HEK293 (cell line): ENCODE results near the gene QRFPR.

Experiments
- CTCF ChIA-PET: fragments of 350-600 bp; formaldehyde crosslinking; extraction: SDS; loops from one replicate; lab custom pipeline; 2021; ENCODE audit warnings: antibody characterized with exemption; lab: Yijun Ruan, JAX
- POLR2A ChIA-PET: fragments of 300-600 bp; formaldehyde crosslinking; extraction: SDS; loops from one replicate; lab custom pipeline; 2020; ENCODE audit warnings: antibody characterized with exemption, inconsistent platforms; lab: Yijun Ruan, JAX
- H3K27ac ChIP-seq: fragments of 200-500 bp; sonication (Bioruptor generic); 2 replicates; pipeline ENCODE4 v1.5.1; 2014; ENCODE audit warnings: low read depth, low read length, control low read depth, inconsistent platforms; ENCODE audit errors: extremely low read depth
- H3K36me3 ChIP-seq, 2 experiments: fragments of 200-500 bp in 1 of 2; sonication (Bioruptor generic) in 1 of 2; 1 replicate in 1 of 2; 2 replicates in 1 of 2; pipeline ENCODE4 v1.5.1; 2014 to 2017; ENCODE audit warnings: inconsistent platforms in 2 of 2, low read length in 2 of 2; ENCODE audit not compliant: control insufficient read depth in 2 of 2, insufficient read depth in 1 of 2
- H3K4me1 ChIP-seq: fragments of 200-500 bp; sonication (Bioruptor generic); 2 replicates; pipeline ENCODE4 v1.5.1; 2014; ENCODE audit warnings: mild to moderate bottlenecking, low read length, inconsistent platforms; ENCODE audit not compliant: control insufficient read depth, insufficient read depth
- H3K4me3 ChIP-seq: 2 replicates; pipeline ENCODE4 v1.5.1; 2011; ENCODE audit warnings: low read depth, mild to moderate bottlenecking, control low read depth, low read length, moderate library complexity
- H3K9me3 ChIP-seq: fragments of 200-500 bp; sonication (Bioruptor generic); 2 replicates; pipeline ENCODE4 v1.5.1; 2014; ENCODE audit warnings: low read depth, low read length, inconsistent platforms; ENCODE audit not compliant: control insufficient read depth, insufficient read depth
- ELK4 ChIP-seq: IDR thresholded peaks from 2 replicates; pipeline ENCODE4 v1.6.1; 2011; ENCODE audit warnings: mild to moderate bottlenecking, low read depth, low read length, borderline replicate concordance
- MYNN ChIP-seq: fragments of 450-650 bp; formaldehyde crosslinking; IDR thresholded peaks from 2 replicates; pipeline ENCODE4 v1.5.1; 2016; ENCODE audit warnings: missing biosample characterization, missing genetic modification characterization, borderline replicate concordance
- TRIM28 ChIP-seq: IDR thresholded peaks from 2 replicates; pipeline ENCODE4 v1.6.1; 2011; ENCODE audit warnings: low read length, control low read depth, borderline replicate concordance
- ZEB2 ChIP-seq: fragments of 450-650 bp; formaldehyde crosslinking; IDR thresholded peaks from 2 replicates; pipeline ENCODE4 v1.5.1; 2016; ENCODE audit warnings: missing biosample characterization, missing genetic modification characterization
- ZNF146 ChIP-seq: fragments of 450-650 bp; formaldehyde crosslinking; IDR thresholded peaks from 2 replicates; pipeline ENCODE4 v1.5.1; 2016; ENCODE audit warnings: missing biosample characterization, missing genetic modification characterization
- ZNF2 ChIP-seq: fragments of 450-650 bp; formaldehyde crosslinking; IDR thresholded peaks from 2 replicates; pipeline ENCODE4 v1.5.1; 2016; ENCODE audit warnings: missing biosample characterization, missing genetic modification characterization
- ZNF23 ChIP-seq: fragments of 450-650 bp; formaldehyde crosslinking; IDR thresholded peaks from 2 replicates; pipeline ENCODE4 v1.5.1; 2016; ENCODE audit warnings: missing biosample characterization, missing genetic modification characterization, borderline replicate concordance
- ZNF449 ChIP-seq: fragments of 450-650 bp; formaldehyde crosslinking; IDR thresholded peaks from 2 replicates; pipeline ENCODE4 v1.5.1; 2017; ENCODE audit warnings: missing biosample characterization, mild to moderate bottlenecking, missing genetic modification characterization, moderate library complexity
- ZNF521 ChIP-seq: fragments of 450-650 bp; formaldehyde crosslinking; IDR thresholded peaks from 2 replicates; pipeline ENCODE4 v1.5.1; 2017; ENCODE audit warnings: missing biosample characterization, mild to moderate bottlenecking, missing genetic modification characterization
- ZNF610 ChIP-seq: fragments of 450-650 bp; formaldehyde crosslinking; IDR thresholded peaks from 2 replicates; pipeline ENCODE4 v1.5.1; 2016; ENCODE audit warnings: missing biosample characterization, missing genetic modification characterization, borderline replicate concordance
- ZNF785 ChIP-seq: fragments of 450-650 bp; formaldehyde crosslinking; IDR thresholded peaks from 2 replicates; pipeline ENCODE4 v1.5.1; 2016; ENCODE audit warnings: missing biosample characterization, missing genetic modification characterization
- ZSCAN18 ChIP-seq: fragments of 450-650 bp; formaldehyde crosslinking; IDR thresholded peaks from 2 replicates; pipeline ENCODE4 v1.5.1; 2016; ENCODE audit warnings: missing biosample characterization, missing genetic modification characterization
- TF ChIP-seq, protein P1 (sequence below): fragments of 450-650 bp; IDR thresholded peaks from 2 replicates; pipeline ENCODE4 v1.5.1; 2018; ENCODE audit warnings: missing biosample characterization, missing genetic modification characterization
- TF ChIP-seq, protein P2 (sequence below): fragments of 450-650 bp; formaldehyde crosslinking; IDR thresholded peaks from 2 replicates; pipeline ENCODE4 v1.5.1; 2016; ENCODE audit warnings: missing biosample characterization, missing genetic modification characterization
- TF ChIP-seq, protein P3 (sequence below): fragments of 450-650 bp; formaldehyde crosslinking; IDR thresholded peaks from 2 replicates; pipeline ENCODE4 v1.5.1; 2017; ENCODE audit warnings: missing biosample characterization, missing genetic modification characterization
- TF ChIP-seq, protein P4 (sequence below): fragments of 450-650 bp; formaldehyde crosslinking; IDR thresholded peaks from 2 replicates; pipeline ENCODE4 v1.5.1; 2016; ENCODE audit warnings: missing biosample characterization, missing genetic modification characterization, low read depth

The QRFPR gene

GRCh38 chr4:121360495-121360894 lies 20.3 kb downstream of the QRFPR start:
- Histone ChIP-seq H3K4me1 (no peaks in the 10 kb centered on the region), H3K9me3 (no peaks in the 10 kb centered on the region), H3K4me3 (no peak overlapping the region), H3K27ac (no peak overlapping the region), H3K36me3 (no peaks in the 10 kb centered on the region)
- CTCF ChIA-PET, result interaction anchor here (1.0 to 1.5 kb wide), 2 partner anchors 8 to 10 kb away, joined by 3 to 5 read pairs; no protein-coding TSS in a partner anchor
- POLR2A ChIA-PET, result no interaction called here
- TF ChIP-seq MYNN (0 out of 2 replicates have a peak, but pooled peaks have one; percentile 47), ZNF521 (no peak), ZNF610 (no peak), ZNF146 (no peak)
- TF ChIP-seq, protein P1, sequence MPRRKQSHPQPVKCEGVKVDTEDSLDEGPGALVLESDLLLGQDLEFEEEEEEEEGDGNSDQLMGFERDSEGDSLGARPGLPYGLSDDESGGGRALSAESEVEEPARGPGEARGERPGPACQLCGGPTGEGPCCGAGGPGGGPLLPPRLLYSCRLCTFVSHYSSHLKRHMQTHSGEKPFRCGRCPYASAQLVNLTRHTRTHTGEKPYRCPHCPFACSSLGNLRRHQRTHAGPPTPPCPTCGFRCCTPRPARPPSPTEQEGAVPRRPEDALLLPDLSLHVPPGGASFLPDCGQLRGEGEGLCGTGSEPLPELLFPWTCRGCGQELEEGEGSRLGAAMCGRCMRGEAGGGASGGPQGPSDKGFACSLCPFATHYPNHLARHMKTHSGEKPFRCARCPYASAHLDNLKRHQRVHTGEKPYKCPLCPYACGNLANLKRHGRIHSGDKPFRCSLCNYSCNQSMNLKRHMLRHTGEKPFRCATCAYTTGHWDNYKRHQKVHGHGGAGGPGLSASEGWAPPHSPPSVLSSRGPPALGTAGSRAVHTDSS (tag by site-specific recombination), result no peak

- Histone ChIP-seq H3K27ac (no peak overlapping the region), H3K9me3 (no peaks in the 10 kb centered on the region), H3K36me3 (no peaks in the 10 kb centered on the region), H3K4me1 (no peaks in the 10 kb centered on the region), H3K4me3 (no peak overlapping the region)
- ChIA-PET CTCF (interaction anchor here (1.1 kb wide), 1 partner anchor 62 kb away, joined by 3 read pairs; no protein-coding TSS in a partner anchor), POLR2A (no interaction called here)
- TF ChIP-seq, protein P2, sequence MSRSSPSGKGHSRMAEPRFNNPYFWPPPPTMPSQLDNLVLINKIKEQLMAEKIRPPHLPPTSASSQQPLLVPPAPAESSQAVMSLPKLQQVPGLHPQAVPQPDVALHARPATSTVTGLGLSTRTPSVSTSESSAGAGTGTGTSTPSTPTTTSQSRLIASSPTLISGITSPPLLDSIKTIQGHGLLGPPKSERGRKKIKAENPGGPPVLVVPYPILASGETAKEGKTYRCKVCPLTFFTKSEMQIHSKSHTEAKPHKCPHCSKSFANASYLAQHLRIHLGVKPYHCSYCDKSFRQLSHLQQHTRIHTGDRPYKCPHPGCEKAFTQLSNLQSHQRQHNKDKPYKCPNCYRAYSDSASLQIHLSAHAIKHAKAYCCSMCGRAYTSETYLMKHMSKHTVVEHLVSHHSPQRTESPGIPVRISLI, result no peak
- TF ChIP-seq ZNF449 (tag by site-specific recombination), result no peak
- TF ChIP-seq ZNF23 (tag by site-specific recombination), result no peak
- TF ChIP-seq TRIM28, result no peak
- TF ChIP-seq, protein P3, sequence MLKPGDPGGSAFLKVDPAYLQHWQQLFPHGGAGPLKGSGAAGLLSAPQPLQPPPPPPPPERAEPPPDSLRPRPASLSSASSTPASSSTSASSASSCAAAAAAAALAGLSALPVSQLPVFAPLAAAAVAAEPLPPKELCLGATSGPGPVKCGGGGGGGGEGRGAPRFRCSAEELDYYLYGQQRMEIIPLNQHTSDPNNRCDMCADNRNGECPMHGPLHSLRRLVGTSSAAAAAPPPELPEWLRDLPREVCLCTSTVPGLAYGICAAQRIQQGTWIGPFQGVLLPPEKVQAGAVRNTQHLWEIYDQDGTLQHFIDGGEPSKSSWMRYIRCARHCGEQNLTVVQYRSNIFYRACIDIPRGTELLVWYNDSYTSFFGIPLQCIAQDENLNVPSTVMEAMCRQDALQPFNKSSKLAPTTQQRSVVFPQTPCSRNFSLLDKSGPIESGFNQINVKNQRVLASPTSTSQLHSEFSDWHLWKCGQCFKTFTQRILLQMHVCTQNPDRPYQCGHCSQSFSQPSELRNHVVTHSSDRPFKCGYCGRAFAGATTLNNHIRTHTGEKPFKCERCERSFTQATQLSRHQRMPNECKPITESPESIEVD (tag by site-specific recombination), result no peak
- no peak for TF ChIP-seq ELK4
- TF ChIP-seq, protein P4, sequence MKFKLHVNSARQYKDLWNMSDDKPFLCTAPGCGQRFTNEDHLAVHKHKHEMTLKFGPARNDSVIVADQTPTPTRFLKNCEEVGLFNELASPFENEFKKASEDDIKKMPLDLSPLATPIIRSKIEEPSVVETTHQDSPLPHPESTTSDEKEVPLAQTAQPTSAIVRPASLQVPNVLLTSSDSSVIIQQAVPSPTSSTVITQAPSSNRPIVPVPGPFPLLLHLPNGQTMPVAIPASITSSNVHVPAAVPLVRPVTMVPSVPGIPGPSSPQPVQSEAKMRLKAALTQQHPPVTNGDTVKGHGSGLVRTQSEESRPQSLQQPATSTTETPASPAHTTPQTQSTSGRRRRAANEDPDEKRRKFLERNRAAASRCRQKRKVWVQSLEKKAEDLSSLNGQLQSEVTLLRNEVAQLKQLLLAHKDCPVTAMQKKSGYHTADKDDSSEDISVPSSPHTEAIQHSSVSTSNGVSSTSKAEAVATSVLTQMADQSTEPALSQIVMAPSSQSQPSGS (tag by site-specific recombination), result no peak
- no peak for TF ChIP-seq ZSCAN18
- no peak for TF ChIP-seq ZNF785
- TF ChIP-seq ZNF2 (tag by site-specific recombination), result no peak
- TF ChIP-seq ZEB2 (tag by site-specific recombination), result no peak
These were observed 22.3 kb downstream of the QRFPR start for GRCh38 chr4:121358473-121358872.
